PC-9 (cell line): ENCODE data around the gene PNPLA7.

Experiments used
- EZH2 ChIP-seq: fragments of 200-600 bp; sonication (generic); IDR thresholded peaks from 2 replicates; pipeline ENCODE4 v1.8.0; 2017; ENCODE audit warnings: antibody characterized with exemption, low read depth
- TF ChIP-seq, protein P1 (sequence below): fragments of 200-600 bp; sonication (generic); conservative IDR thresholded peaks from 2 replicates; pipeline ENCODE4 v1.6.1; 2017; ENCODE audit warnings: mixed run types, antibody characterized with exemption, mild to moderate bottlenecking, moderate library complexity

DNA sequence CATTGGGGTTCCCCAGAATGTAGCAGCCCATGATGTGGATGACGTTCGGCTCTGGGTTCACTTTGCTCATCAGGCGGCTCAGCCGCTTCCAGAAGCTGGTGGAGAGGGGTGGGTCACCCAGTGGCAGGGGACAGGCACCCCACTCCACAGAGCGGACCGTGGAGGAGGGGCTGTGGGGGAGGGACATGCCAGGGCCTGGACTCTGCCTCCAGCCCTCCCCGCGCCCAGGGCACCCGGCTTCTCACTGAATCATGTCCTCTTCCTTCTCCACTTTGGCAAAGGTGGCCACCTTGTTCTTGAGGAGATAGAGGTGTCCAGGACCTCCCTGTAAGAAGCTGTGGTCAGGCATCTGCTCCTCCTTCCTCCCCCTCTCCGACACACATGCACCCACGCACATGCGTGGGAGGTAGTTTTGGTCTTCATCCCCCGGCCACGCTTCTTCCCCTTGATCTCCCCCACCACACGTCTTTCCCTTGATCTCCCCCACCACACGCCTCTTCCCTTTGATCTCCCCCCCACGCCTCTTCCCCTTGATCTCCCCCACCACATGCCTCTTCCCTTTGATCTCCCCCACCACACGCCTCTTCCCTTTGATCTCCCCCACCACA, 100.2 kb downstream of the PNPLA7 start:
- TF ChIP-seq EZH2: no peak
- TF ChIP-seq, protein P1, sequence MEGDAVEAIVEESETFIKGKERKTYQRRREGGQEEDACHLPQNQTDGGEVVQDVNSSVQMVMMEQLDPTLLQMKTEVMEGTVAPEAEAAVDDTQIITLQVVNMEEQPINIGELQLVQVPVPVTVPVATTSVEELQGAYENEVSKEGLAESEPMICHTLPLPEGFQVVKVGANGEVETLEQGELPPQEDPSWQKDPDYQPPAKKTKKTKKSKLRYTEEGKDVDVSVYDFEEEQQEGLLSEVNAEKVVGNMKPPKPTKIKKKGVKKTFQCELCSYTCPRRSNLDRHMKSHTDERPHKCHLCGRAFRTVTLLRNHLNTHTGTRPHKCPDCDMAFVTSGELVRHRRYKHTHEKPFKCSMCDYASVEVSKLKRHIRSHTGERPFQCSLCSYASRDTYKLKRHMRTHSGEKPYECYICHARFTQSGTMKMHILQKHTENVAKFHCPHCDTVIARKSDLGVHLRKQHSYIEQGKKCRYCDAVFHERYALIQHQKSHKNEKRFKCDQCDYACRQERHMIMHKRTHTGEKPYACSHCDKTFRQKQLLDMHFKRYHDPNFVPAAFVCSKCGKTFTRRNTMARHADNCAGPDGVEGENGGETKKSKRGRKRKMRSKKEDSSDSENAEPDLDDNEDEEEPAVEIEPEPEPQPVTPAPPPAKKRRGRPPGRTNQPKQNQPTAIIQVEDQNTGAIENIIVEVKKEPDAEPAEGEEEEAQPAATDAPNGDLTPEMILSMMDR: no peak
